Mucosa of descending colon (tissue), 3 donors: ENCODE results near the gene SULT4A1. TPM values are rescaled to one million over a fixed set of nuclear protein-coding genes. Genes with fewer than 3 reads are reported as not detected.

Source experiments
- ATAC-seq: fragments of 200-7000 bp; cut with Tn5 transposase; one replicate; pipeline ENCODE4 v1.9.1; 2020; ENCODE audit warnings: mild to moderate bottlenecking, moderate library complexity
- DNase-seq, 3 donors: peaks; one replicate each; pipeline ENCODE4 v3.0.0-alpha.2; 2020
- H3K36me3 ChIP-seq: fragments of 200-600 bp; one replicate; pipeline ENCODE4 v1.8.0; 2021; ENCODE audit warnings: low read depth, mild to moderate bottlenecking
- H3K4me1 ChIP-seq: fragments of 200-600 bp; one replicate; pipeline ENCODE4 v1.8.0; 2021; ENCODE audit warnings: low read depth, mild to moderate bottlenecking
- H3K4me3 ChIP-seq: fragments of 200-600 bp; one replicate; pipeline ENCODE4 v1.8.0; 2021; ENCODE audit warnings: mild to moderate bottlenecking
- H3K9me3 ChIP-seq: fragments of 200-600 bp; one replicate; pipeline ENCODE4 v1.8.0; 2021; ENCODE audit warnings: mild to moderate bottlenecking
- intact Hi-C, 2 donors: fragments of 100-400 bp; cut with DNase I in 1 of 2; cut with micrococcal nuclease in 1 of 2; formaldehyde crosslinking; loops; one replicate each; pipeline versions ENCODE4 v1.11.0 to v1.11.1; 2022; cut with DNase I, micrococcal nuclease
- total RNA-seq, 3 donors: library from RNA; stranded (reverse); fragmentation: NEBNext Ultra II Directional in 2 of 3; extraction: Animal tissue kit (Norgen Biotek cat#: 25700) in 2 of 3; gene quantifications; one replicate each; pipeline versions ENCODE4 v1.2.1 to v1.2.4, GENCODE V29; 2021 to 2023
- TF ChIP-seq, protein P1 (sequence below): fragments of 200-600 bp; IDR thresholded peaks from one replicate; pipeline ENCODE4 v1.8.0; 2022; ENCODE audit warnings: antibody characterized with exemption, mild to moderate bottlenecking
- donor health status: DM: no; HTN: no; CAD: no; lungs with moderate emphysema.
- donor health status: DM: no; HTN: no; CAD: no.
- donor health status: DM: no; HTN: yes; CAD: no.

Gene SULT4A1
- total RNA-seq, 3 donors from 2014 or later = 0.34 to 4.1 TPM; not detected in 1

DNA sequence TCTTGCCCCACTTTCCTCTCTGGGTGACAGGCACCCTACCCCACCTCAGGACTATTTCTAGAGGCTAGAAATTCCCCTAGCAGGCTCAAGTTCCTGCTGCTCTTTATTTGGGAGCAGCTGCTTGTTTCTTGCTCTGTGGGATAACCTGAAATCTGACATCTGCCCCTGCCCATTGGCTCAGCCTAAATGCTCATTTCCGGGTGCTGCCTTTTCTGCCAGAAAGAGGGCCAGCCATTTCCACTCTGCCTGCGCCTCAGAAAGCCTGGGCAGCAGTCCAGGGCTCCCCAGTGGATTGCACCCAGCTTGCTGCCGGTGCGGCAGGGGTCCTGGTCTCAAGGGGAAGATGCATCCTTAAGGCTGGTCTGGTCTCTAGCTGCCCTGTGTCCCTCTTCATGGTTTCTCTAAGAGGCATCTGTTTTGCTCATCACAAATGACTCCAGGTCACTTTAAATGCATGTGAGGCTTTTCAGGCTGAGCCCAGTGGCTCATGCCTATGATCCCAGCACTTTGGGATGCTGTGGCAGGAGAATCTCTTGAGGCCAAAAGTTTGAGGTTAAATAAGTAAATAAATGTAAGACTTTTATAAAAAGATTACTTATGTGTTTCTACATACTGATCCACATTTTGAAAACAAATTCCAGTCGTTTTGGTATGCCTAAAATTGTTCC is 39.8 kb upstream of the SULT4A1 start:
- H3K4me1 ChIP-seq = no peaks in the 10 kb centered on the region
- TF ChIP-seq, protein P1, sequence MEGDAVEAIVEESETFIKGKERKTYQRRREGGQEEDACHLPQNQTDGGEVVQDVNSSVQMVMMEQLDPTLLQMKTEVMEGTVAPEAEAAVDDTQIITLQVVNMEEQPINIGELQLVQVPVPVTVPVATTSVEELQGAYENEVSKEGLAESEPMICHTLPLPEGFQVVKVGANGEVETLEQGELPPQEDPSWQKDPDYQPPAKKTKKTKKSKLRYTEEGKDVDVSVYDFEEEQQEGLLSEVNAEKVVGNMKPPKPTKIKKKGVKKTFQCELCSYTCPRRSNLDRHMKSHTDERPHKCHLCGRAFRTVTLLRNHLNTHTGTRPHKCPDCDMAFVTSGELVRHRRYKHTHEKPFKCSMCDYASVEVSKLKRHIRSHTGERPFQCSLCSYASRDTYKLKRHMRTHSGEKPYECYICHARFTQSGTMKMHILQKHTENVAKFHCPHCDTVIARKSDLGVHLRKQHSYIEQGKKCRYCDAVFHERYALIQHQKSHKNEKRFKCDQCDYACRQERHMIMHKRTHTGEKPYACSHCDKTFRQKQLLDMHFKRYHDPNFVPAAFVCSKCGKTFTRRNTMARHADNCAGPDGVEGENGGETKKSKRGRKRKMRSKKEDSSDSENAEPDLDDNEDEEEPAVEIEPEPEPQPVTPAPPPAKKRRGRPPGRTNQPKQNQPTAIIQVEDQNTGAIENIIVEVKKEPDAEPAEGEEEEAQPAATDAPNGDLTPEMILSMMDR = no peak
- intact Hi-C loops = no loop called here
- DNase-seq (no peak), ATAC-seq (peak; percentile 46)
- H3K36me3 ChIP-seq = no peaks in the 10 kb centered on the region
- no peaks in the 10 kb centered on the region for H3K9me3 ChIP-seq
- no peak overlapping the region for H3K4me3 ChIP-seq

GRCh38 chr22:43900206-43900605 is 37.9 kb upstream of the SULT4A1 start:
- Histone ChIP-seq H3K36me3 (no peaks in the 10 kb centered on the region), H3K4me1 (no peaks in the 10 kb centered on the region), H3K4me3 (no peak overlapping the region), H3K9me3 (no peaks in the 10 kb centered on the region)
- no peak for ATAC-seq
- DNase-seq = no peak
- TF ChIP-seq, protein P1 = no peak
- intact Hi-C loops = no loop called here

- intact Hi-C loops = no loop called here
- H3K4me1 ChIP-seq = no peaks in the 10 kb centered on the region
- no peaks in the 10 kb centered on the region for H3K9me3 ChIP-seq
- no peak for ATAC-seq
- TF ChIP-seq, protein P1 = no peak
- no peaks in the 10 kb centered on the region for H3K36me3 ChIP-seq
- DNase-seq = no peak
- H3K4me3 ChIP-seq = no peak overlapping the region
Measured at GRCh38 chr22:43897751-43898261, 35.5 kb upstream of the SULT4A1 start.

- TF ChIP-seq, protein P1 = no peak
- ATAC-seq (no peak), DNase-seq (no peak)
- Histone ChIP-seq H3K9me3 (no peaks in the 10 kb centered on the region), H3K36me3 (no peaks in the 10 kb centered on the region), H3K4me1 (peaks cover 4% of the 10 kb centered on the region), H3K4me3 (no peak overlapping the region)
- intact Hi-C loops = no loop called here
Measured at GRCh38 chr22:43895986-43896645, 33.8 kb upstream of the SULT4A1 start.

DNA sequence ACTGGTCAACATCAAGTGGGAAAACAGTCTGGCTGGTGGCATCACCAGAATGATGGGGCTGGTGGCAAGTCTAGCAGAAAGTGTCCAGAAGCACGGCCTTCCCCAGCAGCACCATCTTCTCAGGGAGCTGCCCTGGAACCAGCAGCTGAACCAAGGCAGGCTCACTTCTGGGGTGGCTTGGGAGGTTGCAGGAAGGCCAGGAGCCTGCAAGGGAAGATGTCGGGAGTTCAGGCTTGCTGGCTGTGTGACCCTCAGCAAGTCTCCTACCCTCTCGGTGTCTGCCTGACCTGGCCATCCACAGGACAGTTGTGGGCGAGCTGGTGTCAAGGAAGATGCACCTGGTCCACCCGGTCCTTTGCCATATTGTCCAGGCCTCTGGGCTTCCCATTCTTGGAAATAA is 31.8 kb upstream of the SULT4A1 start:
- no peaks in the 10 kb centered on the region for H3K36me3 ChIP-seq
- intact Hi-C loops = no loop called here
- no peak overlapping the region for H3K4me3 ChIP-seq
- ATAC-seq (no peak), DNase-seq (no peak)
- TF ChIP-seq, protein P1 = no peak
- H3K4me1 ChIP-seq = peaks cover 5% of the 10 kb centered on the region
- no peaks in the 10 kb centered on the region for H3K9me3 ChIP-seq
